CD4-positive, CD25-positive, alpha-beta regulatory T cell (primary cell): Measurements from ENCODE around the gene FOXB2. TPM values are rescaled to one million over a fixed set of nuclear protein-coding genes. Genes with fewer than 3 reads are reported as not detected.
"Not testable (repeated sequence)": the region's sequence is repeated elsewhere in the genome, so short reads cannot be mapped to it uniquely, and the experiment has no call there.

Experiments used
- ATAC-seq, 2 donors: fragments of 150-1000 bp; cut with Tn5 transposase; one replicate each; pipeline ENCODE4 v1.10.0; 2021; ENCODE audit warnings: low read depth in 2 of 2, moderate number of reproducible peaks in 2 of 2, moderate library complexity in 1 of 2
- DNase-seq, 3 donors: peaks; one replicate each; pipeline versions ENCODE4 v3.0.0 to v3.0.0-alpha.2; 2012 to 2022; ENCODE audit warnings: mixed read lengths in 1 of 3
- H3K27ac ChIP-seq: one replicate; pipeline ENCODE4 v1.7.0; 2013; ENCODE audit warnings: mild to moderate bottlenecking, low read length; ENCODE audit not compliant: insufficient read depth, poor library complexity, severe bottlenecking
- H3K27me3 ChIP-seq: one replicate; pipeline ENCODE4 v1.7.0; 2013; ENCODE audit warnings: low read length; ENCODE audit not compliant: control insufficient read depth, insufficient read depth
- H3K36me3 ChIP-seq: one replicate; pipeline ENCODE4 v1.7.0; 2013; ENCODE audit warnings: mild to moderate bottlenecking, low read length, moderate library complexity; ENCODE audit not compliant: control insufficient read depth, insufficient read depth
- H3K4me1 ChIP-seq: 2 replicates; pipeline ENCODE4 v1.7.0; 2013; ENCODE audit warnings: mild to moderate bottlenecking, low read length; ENCODE audit not compliant: insufficient read depth, control insufficient read depth, poor library complexity, severe bottlenecking
- H3K4me3 ChIP-seq: one replicate; pipeline ENCODE4 v1.7.0; 2013; ENCODE audit warnings: low read depth, mild to moderate bottlenecking, low read length, moderate library complexity
- H3K9me3 ChIP-seq, 2 experiments: 1 replicate in 1 of 2; 2 replicates in 1 of 2; pipeline ENCODE4 v1.7.0; 2013; ENCODE audit warnings: low read length in 2 of 2, mild to moderate bottlenecking in 1 of 2, moderate library complexity in 1 of 2; ENCODE audit not compliant: control insufficient read depth in 2 of 2
- H3K27ac Mint-ChIP-seq, 3 donors: one replicate each; pipeline ENCODE4 v1.8.0; 2020 to 2022; ENCODE audit warnings: mild to moderate bottlenecking in 3 of 3, mixed read lengths in 3 of 3, moderate library complexity in 2 of 3
- H3K27me3 Mint-ChIP-seq: one replicate; pipeline ENCODE4 v1.8.0; 2022; ENCODE audit warnings: mild to moderate bottlenecking, mixed read lengths
- H3K36me3 Mint-ChIP-seq: one replicate; pipeline ENCODE4 v1.8.0; 2020; ENCODE audit warnings: mixed read lengths
- H3K4me1 Mint-ChIP-seq, 4 donors: one replicate each; pipeline ENCODE4 v1.8.0; 2020 to 2022; ENCODE audit warnings: mixed read lengths in 4 of 4, mild to moderate bottlenecking in 1 of 4
- H3K4me3 Mint-ChIP-seq, 4 donors: one replicate each; pipeline ENCODE4 v1.8.0; 2020 to 2022; ENCODE audit warnings: mild to moderate bottlenecking in 4 of 4, mixed read lengths in 4 of 4, moderate library complexity in 3 of 4
- H3K9me3 Mint-ChIP-seq, 7 donors: one replicate each; pipeline ENCODE4 v1.8.0; 2020 to 2022; ENCODE audit warnings: mixed read lengths in 7 of 7, mild to moderate bottlenecking in 3 of 7, moderate library complexity in 2 of 7
- polyA plus RNA-seq, 4 donors: library from polyadenylated mRNA; unstranded; fragments of 300-500 nt; fragmentation: Illumina TruSeq; gene quantifications; one replicate each; pipeline ENCODE4 v1.2.3, GENCODE V29; 2021
- total RNA-seq: library from RNA; stranded (reverse); gene quantifications from one replicate; pipeline ENCODE4 v1.2.3, GENCODE V29; 2022

Gene FOXB2
- total and polyA plus RNA-seq, 5 donors from 2014 or later: not detected

- peaks cover 4% of the 10 kb centered on the region for H3K27me3 Mint-ChIP-seq
- H3K4me1 ChIP-seq: no peaks in the 10 kb centered on the region
- DNase-seq (no peak), ATAC-seq (no peak)
- H3K27ac ChIP-seq: no peak overlapping the region
- no peak overlapping the region for H3K4me3 Mint-ChIP-seq
- no peaks in the 10 kb centered on the region for H3K4me1 Mint-ChIP-seq
- H3K9me3 ChIP-seq: no peaks in the 10 kb centered on the region
- no peaks in the 10 kb centered on the region for H3K36me3 Mint-ChIP-seq
- no peak overlapping the region for H3K4me3 ChIP-seq
- peaks cover 0 to 5% (median 0%) of the 10 kb centered on the region in 7 donors for H3K9me3 Mint-ChIP-seq
- no peaks in the 10 kb centered on the region for H3K27me3 ChIP-seq
- no peak overlapping the region for H3K27ac Mint-ChIP-seq
- no peaks in the 10 kb centered on the region for H3K36me3 ChIP-seq
Measured at GRCh38 chr9:77038281-77039036, 19.0 kb downstream of the FOXB2 start.

DNA sequence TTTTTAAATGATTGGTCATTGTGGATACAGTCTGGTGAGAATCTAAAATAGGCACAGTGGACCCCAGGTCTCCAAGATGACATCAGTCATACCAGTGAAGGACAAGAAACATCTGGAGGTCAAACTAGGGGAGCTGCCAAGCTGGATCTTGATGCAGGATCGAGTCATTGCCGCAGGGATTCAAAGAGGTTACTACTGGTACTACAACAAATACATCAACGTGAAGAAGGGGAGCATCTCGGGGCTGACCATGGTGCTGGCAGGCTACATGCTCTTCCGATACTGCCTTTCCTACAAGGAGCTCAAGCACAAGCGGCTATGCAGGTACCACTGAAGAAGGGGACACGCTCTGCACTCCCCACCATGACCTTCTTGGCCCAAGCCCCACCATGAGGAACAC lies 20.9 kb downstream of the FOXB2 start:
- H3K4me1 Mint-ChIP-seq: no peaks in the 10 kb centered on the region
- H3K4me3 ChIP-seq: no peak overlapping the region
- H3K27ac ChIP-seq: no peak overlapping the region
- H3K36me3 Mint-ChIP-seq: no peaks in the 10 kb centered on the region
- H3K9me3 Mint-ChIP-seq: peaks cover 0 to 5% (median 0%) of the 10 kb centered on the region in 7 donors
- H3K27me3 ChIP-seq: no peaks in the 10 kb centered on the region
- no peaks in the 10 kb centered on the region for H3K4me1 ChIP-seq
- ATAC-seq (no peak), DNase-seq (no peak)
- no peak overlapping the region for H3K27ac Mint-ChIP-seq
- no peaks in the 10 kb centered on the region for H3K9me3 ChIP-seq
- H3K27me3 Mint-ChIP-seq: peaks cover 2% of the 10 kb centered on the region
- H3K36me3 ChIP-seq: no peaks in the 10 kb centered on the region
- H3K4me3 Mint-ChIP-seq: no peak overlapping the region

DNA sequence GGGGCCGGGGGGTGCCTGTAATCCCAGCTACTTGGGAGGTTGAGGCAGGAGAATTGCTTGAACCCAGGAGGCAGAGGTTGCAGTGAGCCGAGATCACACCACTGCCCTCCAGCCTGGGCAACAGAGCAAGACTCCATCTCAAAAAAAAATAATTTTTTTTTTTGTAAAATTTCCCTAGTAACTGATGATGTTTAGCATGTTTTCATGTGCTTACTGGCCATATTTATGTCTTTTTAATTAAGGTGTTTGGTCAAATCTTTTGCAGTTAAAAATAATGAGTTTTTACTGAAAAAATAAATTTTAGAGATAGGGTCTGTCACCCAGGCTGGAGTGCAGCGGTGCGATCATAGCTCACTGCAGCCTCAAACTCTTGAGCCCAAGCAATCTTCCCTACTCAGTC lies 24.3 kb downstream of the FOXB2 start:
- H3K36me3 ChIP-seq, H3K4me1 Mint-ChIP-seq, H3K27ac ChIP-seq, H3K9me3 Mint-ChIP-seq, H3K9me3 ChIP-seq, H3K4me3 Mint-ChIP-seq, H3K27me3 Mint-ChIP-seq, H3K27ac Mint-ChIP-seq, H3K36me3 Mint-ChIP-seq, DNase-seq, H3K4me3 ChIP-seq, H3K27me3 ChIP-seq, H3K4me1 ChIP-seq, ATAC-seq: not testable (repeated sequence)

GRCh38 chr9:77060681-77061080 lies 41.2 kb downstream of the FOXB2 start:
- not testable (repeated sequence) for H3K27ac ChIP-seq, ATAC-seq, H3K27me3 ChIP-seq, H3K36me3 ChIP-seq, H3K27ac Mint-ChIP-seq, H3K4me1 ChIP-seq, H3K9me3 Mint-ChIP-seq, H3K36me3 Mint-ChIP-seq, DNase-seq, H3K4me3 ChIP-seq, H3K4me3 Mint-ChIP-seq, H3K4me1 Mint-ChIP-seq, H3K27me3 Mint-ChIP-seq, H3K9me3 ChIP-seq

DNA sequence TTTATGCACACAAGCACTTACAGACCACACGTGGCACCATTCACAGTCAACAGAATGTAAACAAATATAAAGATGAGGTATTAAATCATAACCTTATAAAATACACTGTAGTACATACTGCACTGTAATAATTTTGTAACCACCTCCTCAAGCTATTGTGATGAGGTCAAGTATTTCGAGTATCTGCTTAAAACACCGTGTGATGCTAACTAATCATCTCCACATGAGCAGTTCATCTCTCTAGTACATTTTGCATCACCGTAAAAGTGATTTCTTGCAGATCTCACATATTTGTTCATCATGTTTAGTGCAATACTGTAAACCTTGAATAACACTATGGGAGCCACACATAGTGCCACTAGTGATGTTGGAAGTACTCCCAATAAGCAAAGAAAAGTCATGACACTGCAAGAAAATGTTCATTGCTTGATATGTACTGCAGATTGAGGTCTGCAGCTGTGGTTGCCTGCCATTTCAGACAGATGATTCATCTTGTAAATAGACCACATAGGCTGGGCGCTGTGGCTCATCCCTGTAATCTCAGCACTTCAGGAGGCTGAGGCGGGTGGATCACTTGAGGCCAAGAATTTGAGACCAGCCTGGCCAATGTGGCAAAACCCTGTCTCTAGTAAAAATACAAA lies 44.3 kb downstream of the FOXB2 start:
- Histone ChIP-seq H3K36me3 (no peaks in the 10 kb centered on the region), H3K27ac (no peak overlapping the region), H3K9me3 (no peaks in the 10 kb centered on the region), H3K4me1 (no peaks in the 10 kb centered on the region), H3K27me3 (no peaks in the 10 kb centered on the region), H3K4me3 (no peak overlapping the region)
- Mint-ChIP-seq H3K9me3 (peaks cover 0 to 5% (median 1%) of the 10 kb centered on the region in 7 donors), H3K27ac (no peak overlapping the region), H3K4me3 (no peak overlapping the region), H3K27me3 (no peaks in the 10 kb centered on the region), H3K36me3 (no peaks in the 10 kb centered on the region), H3K4me1 (no peaks in the 10 kb centered on the region)
- DNase-seq (no peak), ATAC-seq (no peak)

DNA sequence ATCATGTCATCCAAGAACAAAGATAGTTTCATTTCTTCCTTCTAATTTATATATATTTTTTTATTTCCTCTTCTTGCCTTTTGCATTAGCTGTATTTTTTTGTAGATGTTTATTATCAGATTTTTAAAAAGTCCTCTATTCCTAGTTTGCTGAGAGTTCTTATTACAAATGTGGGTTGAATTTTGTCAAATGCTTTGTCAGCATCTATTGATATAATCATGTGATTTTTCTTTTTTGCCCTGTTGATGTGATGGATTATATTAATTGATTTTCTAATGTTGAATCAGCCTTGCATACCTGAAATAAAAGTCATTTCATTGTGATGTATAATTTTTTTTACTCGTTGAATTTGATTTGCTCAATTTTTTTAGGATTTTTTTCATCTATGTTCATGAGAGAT lies 46.9 kb downstream of the FOXB2 start:
- no peak overlapping the region for H3K27ac Mint-ChIP-seq
- peaks cover 4% of the 10 kb centered on the region for H3K27me3 Mint-ChIP-seq
- H3K9me3 Mint-ChIP-seq: peaks cover 0 to 5% (median 1%) of the 10 kb centered on the region in 7 donors
- no peaks in the 10 kb centered on the region for H3K36me3 Mint-ChIP-seq
- DNase-seq (no peak), ATAC-seq (no peak)
- Histone ChIP-seq H3K4me3 (no peak overlapping the region), H3K36me3 (no peaks in the 10 kb centered on the region), H3K27ac (no peak overlapping the region), H3K4me1 (no peaks in the 10 kb centered on the region), H3K9me3 (no peaks in the 10 kb centered on the region), H3K27me3 (no peaks in the 10 kb centered on the region)
- no peaks in the 10 kb centered on the region for H3K4me1 Mint-ChIP-seq
- H3K4me3 Mint-ChIP-seq: no peak overlapping the region

Other genes starting within 250 kb of the FOXB2 start
- gene PRUNE2, start 113.5 kb upstream of the FOXB2 start, total RNA-seq: not detected
- gene PRUNE2, start 113.5 kb upstream of the FOXB2 start, polyA plus RNA-seq: under 1 TPM in 2 of 4 donors, not detected in 2; 0.28 to 0.30 TPM
- 53.1 TPM for gene VPS13A, start 157.9 kb downstream of the FOXB2 start, total RNA-seq
- gene VPS13A, start 157.9 kb downstream of the FOXB2 start, polyA plus RNA-seq: 1 to 10 TPM; 2.5 to 4.3 (median 3.4) TPM